Stimulated activated CD4-positive, alpha-beta T cell treated with anti-CD3 and anti-CD28 coated beads, Interleukin-4, amount 100 ng/mL, for 4 hours (primary cell): ENCODE data around the gene PAPPA.

Experiments used
- DNase-seq, 2 experiments: peaks; one replicate each; pipeline ENCODE4 v3.0.0-alpha.2; 2020

The PAPPA gene

GRCh38 chr9:116393198-116393597 lies 239.6 kb downstream of the PAPPA start:
- no peak for DNase-seq

- no peak for DNase-seq
Observed at GRCh38 chr9:116394070-116394469, 240.5 kb downstream of the PAPPA start.

- no peak for DNase-seq
Observed at GRCh38 chr9:116394894-116395698, 241.5 kb downstream of the PAPPA start.

GRCh38 chr9:116395699-116396037 lies 242.1 kb downstream of the PAPPA start:
- no peak for DNase-seq

- no peak for DNase-seq
Observed at GRCh38 chr9:116403171-116403570, 249.6 kb downstream of the PAPPA start.

GRCh38 chr9:116404228-116404627 lies 250.6 kb downstream of the PAPPA start:
- no peak for DNase-seq

GRCh38 chr9:116405321-116405720 lies 251.7 kb downstream of the PAPPA start:
- no peak for DNase-seq

GRCh38 chr9:116406469-116406868 lies 252.9 kb downstream of the PAPPA start:
- no peak for DNase-seq

- no peak for DNase-seq
Observed at GRCh38 chr9:116409129-116409528, 255.5 kb downstream of the PAPPA start.

- no peak for DNase-seq
Observed at GRCh38 chr9:116409638-116410037, 256.0 kb downstream of the PAPPA start.

- DNase-seq: no peak
Observed at GRCh38 chr9:116411506-116411905, 257.9 kb downstream of the PAPPA start.

GRCh38 chr9:116414374-116414773 lies 260.8 kb downstream of the PAPPA start:
- no peak for DNase-seq

- no peak for DNase-seq
Observed at GRCh38 chr9:116416421-116416820, 262.8 kb downstream of the PAPPA start.

GRCh38 chr9:116417464-116417863 lies 263.9 kb downstream of the PAPPA start:
- no peak for DNase-seq

GRCh38 chr9:116419181-116419580 lies 265.6 kb downstream of the PAPPA start:
- no peak for DNase-seq

- DNase-seq: no peak
Observed at GRCh38 chr9:116420993-116421538, 267.5 kb downstream of the PAPPA start.

- no peak for DNase-seq
Observed at GRCh38 chr9:116422119-116422979, 268.8 kb downstream of the PAPPA start.

- no peak for DNase-seq
Observed at GRCh38 chr9:116423149-116423548, 269.6 kb downstream of the PAPPA start.

GRCh38 chr9:116425244-116425643 lies 271.7 kb downstream of the PAPPA start:
- DNase-seq: no peak

- no peak for DNase-seq
Observed at GRCh38 chr9:116430849-116431248, 277.3 kb downstream of the PAPPA start.

- DNase-seq: no peak
Observed at GRCh38 chr9:116432051-116432450, 278.5 kb downstream of the PAPPA start.

- DNase-seq: no peak
Observed at GRCh38 chr9:116434314-116434713, 280.7 kb downstream of the PAPPA start.

GRCh38 chr9:116435706-116436105 lies 282.1 kb downstream of the PAPPA start:
- no peak for DNase-seq

GRCh38 chr9:116436121-116436520 lies 282.5 kb downstream of the PAPPA start:
- no peak for DNase-seq
